Nephron progenitor cell (in vitro differentiated cells): ENCODE data around the gene ARMH3.
A peak's percentile ranks its signal among the peaks of the same experiment; 100 is the strongest.
"Not testable (repeated sequence)": the region's sequence is repeated elsewhere in the genome, so short reads cannot be mapped to it uniquely, and the experiment has no call there.

Source experiments
- DNase-seq: peaks from one replicate; pipeline ENCODE4 v3.0.0; 2021
- H3K27ac Mint-ChIP-seq: 2 replicates; pipeline ENCODE4 v1.8.0; 2021; ENCODE audit warnings: mild to moderate bottlenecking, moderate library complexity, mixed read lengths
- H3K27me3 Mint-ChIP-seq: 2 replicates; pipeline ENCODE4 v1.8.0; 2021; ENCODE audit warnings: mild to moderate bottlenecking, low read depth, mixed read lengths; ENCODE audit not compliant: poor library complexity
- H3K36me3 Mint-ChIP-seq: 2 replicates; pipeline ENCODE4 v1.8.0; 2021; ENCODE audit warnings: low read depth, mixed read lengths
- H3K4me1 Mint-ChIP-seq: 2 replicates; pipeline ENCODE4 v1.8.0; 2021; ENCODE audit warnings: mixed read lengths
- H3K4me3 Mint-ChIP-seq: 2 replicates; pipeline ENCODE4 v1.8.0; 2021; ENCODE audit warnings: mild to moderate bottlenecking, moderate library complexity, mixed read lengths
- H3K9me3 Mint-ChIP-seq: 2 replicates; pipeline ENCODE4 v1.8.0; 2021; ENCODE audit warnings: mild to moderate bottlenecking, moderate library complexity, mixed read lengths
- TF ChIP-seq, protein P1 (sequence below): fragments of 200-600 bp; sonication (generic); IDR thresholded peaks from 2 replicates; pipeline ENCODE4 v1.5.0; 2021; ENCODE audit warnings: antibody characterized with exemption

Gene ARMH3

DNA sequence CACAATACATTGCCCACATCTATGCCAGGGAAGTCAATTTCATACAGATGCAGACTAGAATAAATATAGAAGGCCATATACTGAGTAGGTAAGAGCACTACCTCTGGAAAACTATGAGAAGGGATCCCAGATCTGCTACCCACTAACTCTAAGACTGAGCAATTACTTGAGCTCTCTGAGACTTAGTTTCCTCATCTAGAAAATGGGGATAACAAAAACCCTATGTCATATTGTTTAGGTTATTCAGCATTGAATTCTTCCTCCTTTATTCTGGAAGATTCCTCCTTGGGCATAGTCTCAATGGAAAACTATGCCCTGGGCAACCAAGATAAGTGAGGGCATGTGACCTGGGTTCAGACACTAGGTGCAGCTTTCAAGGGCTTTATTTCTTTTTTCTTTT is 4.0 kb upstream of the ARMH3 start:
- Mint-ChIP-seq H3K27ac (no peak overlapping the region), H3K4me3 (no peak overlapping the region), H3K27me3 (peaks cover 36% of the 10 kb centered on the region), H3K36me3 (no peaks in the 10 kb centered on the region), H3K9me3 (no peaks in the 10 kb centered on the region), H3K4me1 (peaks cover 17% of the 10 kb centered on the region)
- TF ChIP-seq, protein P1, sequence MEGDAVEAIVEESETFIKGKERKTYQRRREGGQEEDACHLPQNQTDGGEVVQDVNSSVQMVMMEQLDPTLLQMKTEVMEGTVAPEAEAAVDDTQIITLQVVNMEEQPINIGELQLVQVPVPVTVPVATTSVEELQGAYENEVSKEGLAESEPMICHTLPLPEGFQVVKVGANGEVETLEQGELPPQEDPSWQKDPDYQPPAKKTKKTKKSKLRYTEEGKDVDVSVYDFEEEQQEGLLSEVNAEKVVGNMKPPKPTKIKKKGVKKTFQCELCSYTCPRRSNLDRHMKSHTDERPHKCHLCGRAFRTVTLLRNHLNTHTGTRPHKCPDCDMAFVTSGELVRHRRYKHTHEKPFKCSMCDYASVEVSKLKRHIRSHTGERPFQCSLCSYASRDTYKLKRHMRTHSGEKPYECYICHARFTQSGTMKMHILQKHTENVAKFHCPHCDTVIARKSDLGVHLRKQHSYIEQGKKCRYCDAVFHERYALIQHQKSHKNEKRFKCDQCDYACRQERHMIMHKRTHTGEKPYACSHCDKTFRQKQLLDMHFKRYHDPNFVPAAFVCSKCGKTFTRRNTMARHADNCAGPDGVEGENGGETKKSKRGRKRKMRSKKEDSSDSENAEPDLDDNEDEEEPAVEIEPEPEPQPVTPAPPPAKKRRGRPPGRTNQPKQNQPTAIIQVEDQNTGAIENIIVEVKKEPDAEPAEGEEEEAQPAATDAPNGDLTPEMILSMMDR = no peak
- no peak for DNase-seq

DNA sequence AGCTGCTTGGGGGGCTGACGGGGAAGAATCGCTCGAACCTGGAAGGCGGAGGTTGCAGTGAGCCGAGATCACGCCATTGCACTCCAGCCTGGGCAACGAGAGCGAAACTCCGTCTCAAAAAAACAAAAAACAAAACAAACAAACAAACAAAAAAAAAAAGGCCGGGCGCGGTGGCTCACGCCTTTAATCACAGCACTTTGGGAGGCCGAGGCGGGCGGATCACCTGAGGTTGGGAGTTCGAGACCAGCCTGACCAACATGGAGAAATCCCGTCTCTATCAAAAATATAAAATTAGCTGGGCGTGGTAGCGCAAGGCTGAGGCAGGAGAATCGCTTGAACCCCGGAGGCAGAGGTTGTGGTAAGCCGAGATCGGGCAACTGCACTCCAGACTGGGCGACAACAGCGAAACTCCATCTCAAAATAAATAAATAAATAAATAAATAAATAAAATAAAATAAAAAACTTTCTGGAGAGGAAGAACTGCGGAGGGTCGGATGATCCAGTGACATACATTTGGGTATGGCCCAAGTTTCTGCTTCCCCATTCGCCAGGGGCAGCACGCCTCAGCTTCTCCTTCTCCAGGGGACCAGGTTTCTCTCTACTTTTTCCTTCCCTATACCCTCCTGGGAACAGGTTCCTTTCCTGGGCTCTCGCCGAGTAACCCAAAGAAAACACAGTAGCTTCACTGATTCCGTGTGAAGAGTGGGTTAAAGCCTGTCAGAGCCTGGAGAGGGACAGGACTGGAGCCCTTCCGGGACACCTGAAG is 909 bp downstream of the ARMH3 start:
- Mint-ChIP-seq H3K27ac (peak overlapping the region; percentile 92), H3K4me1 (peaks cover 37% of the 10 kb centered on the region), H3K4me3 (peak overlapping the region; percentile 96)
- H3K27me3 Mint-ChIP-seq, H3K36me3 Mint-ChIP-seq, DNase-seq, H3K9me3 Mint-ChIP-seq: not testable (repeated sequence)

GRCh38 chr10:102046095-102046494 is 9.9 kb downstream of the ARMH3 start:
- Mint-ChIP-seq H3K4me3 (no peak overlapping the region), H3K36me3 (peaks cover 11% of the 10 kb centered on the region), H3K9me3 (no peaks in the 10 kb centered on the region), H3K27ac (no peak overlapping the region), H3K27me3 (no peaks in the 10 kb centered on the region), H3K4me1 (peaks cover 3% of the 10 kb centered on the region)
- no peak for DNase-seq
- TF ChIP-seq, protein P1 = no peak

GRCh38 chr10:102045292-102045691 is 10.7 kb downstream of the ARMH3 start:
- TF ChIP-seq, protein P1 = no peak
- peaks cover 11% of the 10 kb centered on the region for H3K4me1 Mint-ChIP-seq
- peaks cover 11% of the 10 kb centered on the region for H3K36me3 Mint-ChIP-seq
- H3K9me3 Mint-ChIP-seq = no peaks in the 10 kb centered on the region
- no peak for DNase-seq
- H3K27ac Mint-ChIP-seq = no peak overlapping the region
- no peak overlapping the region for H3K4me3 Mint-ChIP-seq
- H3K27me3 Mint-ChIP-seq = no peaks in the 10 kb centered on the region

GRCh38 chr10:102040305-102041050 is 15.5 kb downstream of the ARMH3 start:
- no peaks in the 10 kb centered on the region for H3K27me3 Mint-ChIP-seq
- DNase-seq = peak; percentile 19
- H3K27ac Mint-ChIP-seq = no peak overlapping the region
- peaks cover 18% of the 10 kb centered on the region for H3K9me3 Mint-ChIP-seq
- H3K4me1 Mint-ChIP-seq = peaks cover 15% of the 10 kb centered on the region
- TF ChIP-seq, protein P1 = no peak
- H3K36me3 Mint-ChIP-seq = peaks cover 53% of the 10 kb centered on the region
- no peak overlapping the region for H3K4me3 Mint-ChIP-seq

DNA sequence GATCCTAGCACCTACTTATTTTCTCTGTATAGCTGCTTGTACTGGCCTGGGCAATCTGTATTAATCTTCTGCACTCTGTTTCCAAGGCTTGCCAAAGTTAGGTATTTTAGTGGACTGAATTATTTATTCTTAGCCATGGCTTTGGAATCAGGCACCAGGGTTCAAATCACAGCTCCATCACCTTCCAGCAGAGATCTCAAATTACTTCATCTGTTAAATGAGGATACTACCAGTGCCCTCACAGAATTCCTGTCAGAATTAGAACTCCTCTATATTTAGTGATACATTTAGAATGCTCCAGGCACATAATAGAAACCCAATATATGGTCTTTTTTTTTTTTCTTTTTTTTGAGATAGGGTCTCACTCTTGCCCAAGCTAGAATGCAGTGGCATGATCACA is 17.6 kb downstream of the ARMH3 start:
- Mint-ChIP-seq H3K27me3 (no peaks in the 10 kb centered on the region), H3K9me3 (peaks cover 27% of the 10 kb centered on the region), H3K27ac (no peak overlapping the region), H3K4me1 (peaks cover 15% of the 10 kb centered on the region), H3K36me3 (peaks cover 61% of the 10 kb centered on the region), H3K4me3 (no peak overlapping the region)
- TF ChIP-seq, protein P1 = no peak
- DNase-seq = no peak

GRCh38 chr10:102035807-102036206 is 20.2 kb downstream of the ARMH3 start:
- not testable (repeated sequence) for DNase-seq, H3K4me3 Mint-ChIP-seq, H3K27me3 Mint-ChIP-seq, H3K27ac Mint-ChIP-seq, H3K4me1 Mint-ChIP-seq
- Mint-ChIP-seq H3K9me3 (peaks cover 27% of the 10 kb centered on the region), H3K36me3 (peaks cover 80% of the 10 kb centered on the region)
